GM12878 (cell line): ENCODE results near the gene ALG11. TPM values are rescaled to one million over a fixed set of nuclear protein-coding genes. Genes with fewer than 3 reads are reported as not detected.

ENCODE experiments used
- ATAC-seq: fragments of 200-7000 bp; cut with Tn5 transposase; 3 replicates; pipeline ENCODE4 v1.9.1; 2020; ENCODE audit warnings: mild to moderate bottlenecking, moderate library complexity
- BruUV-seq: library from RNA; stranded (reverse); fragments of 400-500 nt; replicated peaks from 2 replicates; lab custom pipeline; 2021; lab: Mats Ljungman, UMichigan
- CTCF ChIA-PET: fragments of 300-600 bp; sonication (Branson Sonifier 250); formaldehyde crosslinking; extraction: SDS; loops from one replicate; lab custom pipeline; 2021; ENCODE audit warnings: inconsistent platforms; lab: Yijun Ruan, JAX
- POLR2A ChIA-PET: fragments of 350-600 bp; formaldehyde crosslinking; extraction: SDS; loops from one replicate; lab custom pipeline; 2021; ENCODE audit warnings: inconsistent platforms; lab: Charles Lee
- RAD21 ChIA-PET: fragments of 300-600 bp; sonication (Branson Sonifier 250); formaldehyde crosslinking; loops from one replicate; lab custom pipeline; 2023; ENCODE audit warnings: antibody characterized with exemption; ENCODE audit not compliant: unreplicated experiment; lab: Charles Lee
- SMC1A ChIA-PET: fragments of 300-600 bp; sonication (Branson Sonifier 250); formaldehyde crosslinking; loops from one replicate; lab custom pipeline; 2023; ENCODE audit not compliant: unreplicated experiment, uncharacterized antibody; lab: Charles Lee
- DNase-seq: peaks from one replicate; pipeline ENCODE4 v3.0.0-alpha.2; 2011; ENCODE audit warnings: low read depth, low spot score
- FAIRE-seq: peaks from 3 replicates; lab custom pipeline; 2011; peaks lifted over from hg19 to GRCh38; lab: Jason Lieb, UNC
- H2AFZ ChIP-seq: 2 replicates; pipeline ENCODE4 v1.6.0; 2011; ENCODE audit warnings: low read depth, low read length, control low read depth; ENCODE audit not compliant: control insufficient read depth
- H3K27ac ChIP-seq: 2 replicates; pipeline ENCODE4 v1.5.1; 2011; ENCODE audit warnings: control low read depth; ENCODE audit not compliant: control insufficient read depth, insufficient read depth
- H3K27me3 ChIP-seq, 2 experiments: replicated peaks in 1 of 2; 2 replicates each; pipeline versions ENCODE4 v1.6.0 to v1.6.1; 2011; ENCODE audit warnings: low read length in 1 of 2; ENCODE audit not compliant: control insufficient read depth in 2 of 2, insufficient read depth in 2 of 2
- H3K36me3 ChIP-seq, 2 experiments: 2 replicates each; pipeline ENCODE4 v1.5.1; 2011; ENCODE audit warnings: low read length in 1 of 2; ENCODE audit not compliant: control insufficient read depth in 2 of 2, insufficient read depth in 2 of 2
- H3K4me1 ChIP-seq: 2 replicates; pipeline ENCODE4 v1.6.1; 2011; ENCODE audit warnings: mild to moderate bottlenecking, low read length, moderate library complexity, mixed read lengths; ENCODE audit not compliant: control insufficient read depth, insufficient read depth
- H3K4me2 ChIP-seq: 2 replicates; pipeline ENCODE4 v1.6.0; 2011; ENCODE audit warnings: control low read depth; ENCODE audit not compliant: control insufficient read depth, insufficient read depth
- H3K4me3 ChIP-seq: fragments of 200-600 bp; sonication (generic); 2 replicates; pipeline ENCODE4 v1.5.1; 2016
- H3K79me2 ChIP-seq: 2 replicates; pipeline ENCODE4 v1.6.0; 2011; ENCODE audit warnings: low read length; ENCODE audit not compliant: control insufficient read depth, insufficient read depth
- H3K9ac ChIP-seq: 2 replicates; pipeline ENCODE4 v1.8.0; 2011; ENCODE audit warnings: low read length, control low read depth, mixed read lengths; ENCODE audit not compliant: control insufficient read depth, insufficient read depth
- H3K9me3 ChIP-seq: replicated peaks from 3 replicates; pipeline ENCODE4 v1.5.1; 2011; ENCODE audit warnings: mild to moderate bottlenecking, low read length; ENCODE audit not compliant: control insufficient read depth, insufficient read depth
- H4K20me1 ChIP-seq: 2 replicates; pipeline ENCODE4 v1.6.0; 2011; ENCODE audit not compliant: control insufficient read depth, insufficient read depth
- CHD1 ChIP-seq: IDR thresholded peaks from 2 replicates; pipeline ENCODE4 v1.6.1; 2012; ENCODE audit warnings: low read depth, low read length, improper control_type of control experiment
- ESRRA ChIP-seq: IDR thresholded peaks from 2 replicates; pipeline ENCODE4 v1.6.1; 2012; ENCODE audit warnings: mild to moderate bottlenecking, low read length, improper control_type of control experiment
- HDGF ChIP-seq: fragments of 450-650 bp; IDR thresholded peaks from 2 replicates; pipeline ENCODE4 v1.6.1; 2016; ENCODE audit warnings: antibody characterized with exemption
- JUNB ChIP-seq: IDR thresholded peaks from 2 replicates; pipeline ENCODE4 v1.6.1; 2016; ENCODE audit warnings: antibody characterized with exemption, mild to moderate bottlenecking
- MEF2B ChIP-seq: fragments of 450-650 bp; IDR thresholded peaks from 2 replicates; pipeline ENCODE4 v1.6.1; 2018; ENCODE audit warnings: mild to moderate bottlenecking, moderate library complexity; ENCODE audit not compliant: partially characterized antibody, poor library complexity, severe bottlenecking
- NFYB ChIP-seq: IDR thresholded peaks from 2 replicates; pipeline ENCODE4 v1.6.1; 2011; ENCODE audit warnings: low read depth, mild to moderate bottlenecking, low read length, improper control_type of control experiment, moderate library complexity; ENCODE audit not compliant: insufficient read depth
- RBBP5 ChIP-seq: fragments of 200-600 bp; sonication (generic); conservative IDR thresholded peaks from 2 replicates; pipeline ENCODE4 v1.6.1; 2016
- SP1 ChIP-seq: IDR thresholded peaks from one replicate; pipeline ENCODE4 v1.6.1; 2011; ENCODE audit warnings: low read depth, low read length
- SPI1 ChIP-seq: IDR thresholded peaks from 2 replicates; pipeline ENCODE4 v1.6.1; 2011; ENCODE audit warnings: low read depth, mild to moderate bottlenecking, low read length, moderate library complexity, borderline replicate concordance; ENCODE audit not compliant: insufficient read depth
- STAT3 ChIP-seq: IDR thresholded peaks from 2 replicates; pipeline ENCODE4 v1.6.1; 2011; ENCODE audit warnings: low read depth, low read length, improper control_type of control experiment
- ZNF207 ChIP-seq: fragments of 450-650 bp; IDR thresholded peaks from 2 replicates; pipeline ENCODE4 v1.6.1; 2014; ENCODE audit warnings: antibody characterized with exemption, mild to moderate bottlenecking, borderline replicate concordance
- ZNF622 ChIP-seq: fragments of 450-650 bp; IDR thresholded peaks from 2 replicates; pipeline ENCODE4 v1.6.1; 2017; ENCODE audit warnings: mild to moderate bottlenecking, inconsistent platforms
- WGBS: methylation state at CpG from one replicate; pipeline ENCODE4 v1.1.6; 2016; ENCODE audit warnings: low lambda C conversion rate; ENCODE audit not compliant: insufficient replicate concordance, insufficient coverage; ENCODE audit errors: missing lambda C conversion rate; 5-methylcytosine and 5-hydroxymethylcytosine counted together
- in situ Hi-C: fragments of 300-500 bp; cut with MboI; formaldehyde crosslinking; loops from 9 replicates; pipeline ENCODE4 v1.14.3; 2018; ENCODE audit warnings: mixed read lengths
- intact Hi-C: fragments of 100-400 bp; cut with micrococcal nuclease; formaldehyde crosslinking; loops from one replicate; pipeline ENCODE4 v1.14.2; 2022; ENCODE audit not compliant: unreplicated experiment
- polyA plus RNA-seq, 11 experiments: library from polyadenylated mRNA; depleted of rRNA in 4 of 11; unstranded in 6 of 11; stranded (reverse) in 5 of 11; fragments of >200 nt; fragmentation: Nextera tagmentation in 4 of 11; fragmentation: Illumina TruSeq in 1 of 11; extraction: Ambion mirVana in 4 of 11; extraction: Trizol in 1 of 11; gene quantifications; 1 replicate in 1 of 11; 2 replicates in 10 of 11; pipeline versions ENCODE4 v1.2.1 to v1.2.3, GENCODE V29; 2011 to 2016; ENCODE audit warnings: inconsistent platforms in 2 of 11, missing spikeins in 2 of 11, low read depth in 1 of 11
- total RNA-seq, 4 experiments: library from RNA; depleted of rRNA in 3 of 4; stranded (reverse); fragments of >200 nt in 3 of 4; fragmentation: Illumina TruSeq in 1 of 4; extraction: Trizol in 1 of 4; gene quantifications; 2 replicates each; pipeline versions ENCODE4 v1.2.1 to v1.2.3, GENCODE V29; 2013 to 2021
- TF ChIP-seq, protein P1 (sequence below): fragments of 150-350 bp; IDR thresholded peaks from 2 replicates; pipeline ENCODE4 v1.6.1; 2016; ENCODE audit warnings: low read depth, low read length
- TF ChIP-seq, protein P2 (sequence below): IDR thresholded peaks from 2 replicates; pipeline ENCODE4 v1.6.1; 2011; ENCODE audit warnings: borderline replicate concordance, low read depth, mild to moderate bottlenecking, moderate library complexity, low read length; ENCODE audit not compliant: insufficient read depth, poor library complexity, severe bottlenecking
- TF ChIP-seq, protein P3 (sequence below): fragments of 450-650 bp; IDR thresholded peaks from 2 replicates; pipeline ENCODE4 v1.6.1; 2016; ENCODE audit warnings: mild to moderate bottlenecking
- TF ChIP-seq, protein P4 (sequence below): IDR thresholded peaks from 2 replicates; pipeline ENCODE4 v1.6.1; 2012; ENCODE audit warnings: low read depth, low read length, improper control_type of control experiment

The ALG11 gene
- total and polyA plus RNA-seq, 10 of the 15 experiments (the other 5 are each of a cell fraction or from before 2014, with no cell fraction given), result 8.4 to 27.7 (median 15.6) TPM

DNA sequence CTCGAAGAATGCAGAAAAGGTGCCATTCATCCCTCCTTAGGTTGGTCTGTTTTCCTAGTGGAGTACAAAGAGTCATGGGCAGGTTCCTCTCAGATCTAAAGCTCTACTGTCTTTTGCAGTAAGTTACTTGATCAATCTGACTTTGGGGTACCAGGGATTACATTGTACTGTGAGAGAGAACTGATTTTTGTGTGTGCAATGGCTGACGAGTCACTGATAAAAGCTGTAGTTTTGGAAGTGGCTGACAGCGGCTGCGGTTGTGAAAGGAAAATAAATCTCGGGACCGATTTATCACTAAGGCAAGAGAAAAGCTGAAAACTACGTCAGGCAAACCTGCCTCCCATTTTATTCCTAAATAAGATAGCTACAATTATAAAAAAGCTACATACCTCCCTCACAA lies 39.2 kb downstream of the ALG11 start (continued):
- TF ChIP-seq, protein P1, sequence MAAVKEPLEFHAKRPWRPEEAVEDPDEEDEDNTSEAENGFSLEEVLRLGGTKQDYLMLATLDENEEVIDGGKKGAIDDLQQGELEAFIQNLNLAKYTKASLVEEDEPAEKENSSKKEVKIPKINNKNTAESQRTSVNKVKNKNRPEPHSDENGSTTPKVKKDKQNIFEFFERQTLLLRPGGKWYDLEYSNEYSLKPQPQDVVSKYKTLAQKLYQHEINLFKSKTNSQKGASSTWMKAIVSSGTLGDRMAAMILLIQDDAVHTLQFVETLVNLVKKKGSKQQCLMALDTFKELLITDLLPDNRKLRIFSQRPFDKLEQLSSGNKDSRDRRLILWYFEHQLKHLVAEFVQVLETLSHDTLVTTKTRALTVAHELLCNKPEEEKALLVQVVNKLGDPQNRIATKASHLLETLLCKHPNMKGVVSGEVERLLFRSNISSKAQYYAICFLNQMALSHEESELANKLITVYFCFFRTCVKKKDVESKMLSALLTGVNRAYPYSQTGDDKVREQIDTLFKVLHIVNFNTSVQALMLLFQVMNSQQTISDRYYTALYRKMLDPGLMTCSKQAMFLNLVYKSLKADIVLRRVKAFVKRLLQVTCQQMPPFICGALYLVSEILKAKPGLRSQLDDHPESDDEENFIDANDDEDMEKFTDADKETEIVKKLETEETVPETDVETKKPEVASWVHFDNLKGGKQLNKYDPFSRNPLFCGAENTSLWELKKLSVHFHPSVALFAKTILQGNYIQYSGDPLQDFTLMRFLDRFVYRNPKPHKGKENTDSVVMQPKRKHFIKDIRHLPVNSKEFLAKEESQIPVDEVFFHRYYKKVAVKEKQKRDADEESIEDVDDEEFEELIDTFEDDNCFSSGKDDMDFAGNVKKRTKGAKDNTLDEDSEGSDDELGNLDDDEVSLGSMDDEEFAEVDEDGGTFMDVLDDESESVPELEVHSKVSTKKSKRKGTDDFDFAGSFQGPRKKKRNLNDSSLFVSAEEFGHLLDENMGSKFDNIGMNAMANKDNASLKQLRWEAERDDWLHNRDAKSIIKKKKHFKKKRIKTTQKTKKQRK, result no peak
- TF ChIP-seq RBBP5, result no peak
- TF ChIP-seq, protein P2, sequence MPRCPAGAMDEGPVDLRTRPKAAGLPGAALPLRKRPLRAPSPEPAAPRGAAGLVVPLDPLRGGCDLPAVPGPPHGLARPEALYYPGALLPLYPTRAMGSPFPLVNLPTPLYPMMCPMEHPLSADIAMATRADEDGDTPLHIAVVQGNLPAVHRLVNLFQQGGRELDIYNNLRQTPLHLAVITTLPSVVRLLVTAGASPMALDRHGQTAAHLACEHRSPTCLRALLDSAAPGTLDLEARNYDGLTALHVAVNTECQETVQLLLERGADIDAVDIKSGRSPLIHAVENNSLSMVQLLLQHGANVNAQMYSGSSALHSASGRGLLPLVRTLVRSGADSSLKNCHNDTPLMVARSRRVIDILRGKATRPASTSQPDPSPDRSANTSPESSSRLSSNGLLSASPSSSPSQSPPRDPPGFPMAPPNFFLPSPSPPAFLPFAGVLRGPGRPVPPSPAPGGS, result no peak
- TF ChIP-seq HDGF, result no peak

DNA sequence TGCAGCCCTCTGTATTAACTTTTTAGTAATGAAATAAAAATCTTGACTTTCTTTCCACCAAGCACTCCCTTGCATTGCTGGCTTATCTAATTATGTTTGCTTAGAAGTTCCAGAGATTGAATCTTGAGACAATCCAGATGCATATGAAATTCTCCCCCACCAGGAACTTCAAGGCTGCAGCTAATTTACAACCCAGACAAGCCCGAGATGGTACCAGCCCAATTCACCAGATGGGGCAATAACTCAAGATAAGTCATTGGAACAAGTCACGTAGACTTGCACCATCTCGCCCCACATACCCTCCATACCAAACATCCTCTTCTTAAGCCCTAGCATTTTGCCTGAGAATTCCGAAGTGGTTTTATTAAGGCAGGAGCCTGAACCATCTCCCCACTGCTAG lies 41.3 kb downstream of the ALG11 start:
- FAIRE-seq (no peak), DNase-seq (no peak), ATAC-seq (no peak)
- Histone ChIP-seq H3K36me3 (no peaks in the 10 kb centered on the region), H3K4me1 (no peaks in the 10 kb centered on the region), H3K9ac (no peak overlapping the region), H2AFZ (no peak overlapping the region), H3K27me3 (no peaks in the 10 kb centered on the region), H3K4me3 (no peak overlapping the region), H4K20me1 (no peaks in the 10 kb centered on the region), H3K4me2 (no peak overlapping the region), H3K27ac (no peak overlapping the region), H3K79me2 (no peaks in the 10 kb centered on the region), H3K9me3 (no peaks in the 10 kb centered on the region)
- SMC1A ChIA-PET, result no interaction called here
- WGBS, result 31% methylated on average over 4 of the region's 4 CpGs
- RAD21 ChIA-PET, result no interaction called here
- no TSS peak for BruUV-seq
- POLR2A ChIA-PET, result no interaction called here
- intact Hi-C loops (no loop called here), in situ Hi-C loops (no loop called here)
- CTCF ChIA-PET, result interaction anchor here (1.7 kb wide), 1 partner anchor 40 kb away, joined by 3 read pairs; no protein-coding TSS in a partner anchor
- TF ChIP-seq MEF2B (no peak), NFYB (no peak), ESRRA (no peak), SPI1 (no peak), CHD1 (no peak), JUNB (no peak), ZNF622 (no peak), ZNF207 (no peak), STAT3 (no peak), SP1 (no peak), HDGF (no peak)
- TF ChIP-seq, protein P3, sequence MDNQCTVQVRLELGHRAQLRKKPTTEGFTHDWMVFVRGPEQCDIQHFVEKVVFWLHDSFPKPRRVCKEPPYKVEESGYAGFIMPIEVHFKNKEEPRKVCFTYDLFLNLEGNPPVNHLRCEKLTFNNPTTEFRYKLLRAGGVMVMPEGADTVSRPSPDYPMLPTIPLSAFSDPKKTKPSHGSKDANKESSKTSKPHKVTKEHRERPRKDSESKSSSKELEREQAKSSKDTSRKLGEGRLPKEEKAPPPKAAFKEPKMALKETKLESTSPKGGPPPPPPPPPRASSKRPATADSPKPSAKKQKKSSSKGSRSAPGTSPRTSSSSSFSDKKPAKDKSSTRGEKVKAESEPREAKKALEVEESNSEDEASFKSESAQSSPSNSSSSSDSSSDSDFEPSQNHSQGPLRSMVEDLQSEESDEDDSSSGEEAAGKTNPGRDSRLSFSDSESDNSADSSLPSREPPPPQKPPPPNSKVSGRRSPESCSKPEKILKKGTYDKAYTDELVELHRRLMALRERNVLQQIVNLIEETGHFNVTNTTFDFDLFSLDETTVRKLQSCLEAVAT, result no peak
- TF ChIP-seq, protein P4, sequence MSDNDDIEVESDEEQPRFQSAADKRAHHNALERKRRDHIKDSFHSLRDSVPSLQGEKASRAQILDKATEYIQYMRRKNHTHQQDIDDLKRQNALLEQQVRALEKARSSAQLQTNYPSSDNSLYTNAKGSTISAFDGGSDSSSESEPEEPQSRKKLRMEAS, result no peak
